GM18499 (cell line): ENCODE data around the gene FUT8.
A peak's percentile ranks its signal among the peaks of the same experiment; 100 is the strongest.
"Not testable (repeated sequence)": the region's sequence is repeated elsewhere in the genome, so short reads cannot be mapped to it uniquely, and the experiment has no call there.

Experiments used
- ATAC-seq: cut with Tn5 transposase; IDR thresholded peaks from one replicate; pipeline ENCODE4 v1.9.1; 2021; ENCODE audit warnings: moderate number of reproducible peaks; ENCODE audit not compliant: insufficient read depth, unreplicated experiment

The FUT8 gene

DNA sequence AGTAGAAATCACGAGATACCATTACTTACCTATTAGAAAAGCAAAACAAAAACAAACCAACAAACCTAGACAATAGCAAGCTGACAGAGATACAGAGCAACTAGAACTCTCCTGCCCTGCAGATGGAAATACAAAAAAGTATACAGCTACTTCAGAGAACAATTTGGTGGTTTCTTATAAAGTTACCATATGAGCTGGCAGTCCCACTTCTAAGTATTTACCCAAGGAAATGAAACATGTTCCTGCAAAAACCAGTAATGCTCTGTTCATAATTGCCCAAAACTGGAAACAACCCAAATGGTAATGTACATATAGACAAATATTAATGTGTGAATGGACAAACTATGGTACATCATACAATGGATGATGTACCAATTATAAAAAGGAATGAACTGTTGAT is 31.7 kb downstream of the FUT8 start:
- ATAC-seq: no peak

DNA sequence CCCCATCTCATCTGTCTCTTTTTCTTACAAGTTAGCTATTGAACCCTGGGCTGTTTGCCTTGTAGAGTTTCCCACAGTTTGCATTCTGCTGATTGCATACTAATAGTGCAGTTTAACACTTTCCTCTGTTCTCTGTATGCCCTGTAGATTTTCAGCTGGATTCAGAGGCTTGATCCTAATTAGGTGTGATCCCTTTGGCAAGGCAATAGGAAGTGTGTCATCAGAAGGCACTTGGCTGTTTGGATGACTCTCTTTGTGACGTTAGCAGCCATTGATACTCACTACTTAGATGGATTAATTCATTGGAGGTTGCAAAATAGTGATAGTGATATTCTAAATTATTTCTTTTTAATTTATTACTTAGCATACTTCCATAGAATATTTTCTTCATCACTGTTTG is 33.6 kb downstream of the FUT8 start:
- no peak for ATAC-seq

DNA sequence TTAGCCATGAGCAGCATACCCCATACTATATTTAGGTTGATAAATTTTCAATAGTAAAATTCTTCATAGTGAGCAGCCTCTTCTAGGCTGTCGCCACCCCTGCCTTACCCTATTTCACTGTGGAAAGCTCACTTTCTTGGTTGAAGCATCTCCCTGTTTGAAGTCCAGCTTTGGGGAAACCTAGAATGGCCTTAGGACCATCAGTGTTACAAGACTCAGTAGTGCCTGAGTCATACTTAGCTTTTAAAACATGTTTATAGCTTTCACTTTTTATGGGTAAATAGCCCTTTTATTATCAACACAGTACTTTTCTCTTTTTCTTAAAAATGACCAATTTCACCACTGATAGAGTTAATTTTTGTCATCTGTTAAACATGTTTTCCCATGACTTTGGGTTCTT is 37.1 kb downstream of the FUT8 start:
- no peak for ATAC-seq

DNA sequence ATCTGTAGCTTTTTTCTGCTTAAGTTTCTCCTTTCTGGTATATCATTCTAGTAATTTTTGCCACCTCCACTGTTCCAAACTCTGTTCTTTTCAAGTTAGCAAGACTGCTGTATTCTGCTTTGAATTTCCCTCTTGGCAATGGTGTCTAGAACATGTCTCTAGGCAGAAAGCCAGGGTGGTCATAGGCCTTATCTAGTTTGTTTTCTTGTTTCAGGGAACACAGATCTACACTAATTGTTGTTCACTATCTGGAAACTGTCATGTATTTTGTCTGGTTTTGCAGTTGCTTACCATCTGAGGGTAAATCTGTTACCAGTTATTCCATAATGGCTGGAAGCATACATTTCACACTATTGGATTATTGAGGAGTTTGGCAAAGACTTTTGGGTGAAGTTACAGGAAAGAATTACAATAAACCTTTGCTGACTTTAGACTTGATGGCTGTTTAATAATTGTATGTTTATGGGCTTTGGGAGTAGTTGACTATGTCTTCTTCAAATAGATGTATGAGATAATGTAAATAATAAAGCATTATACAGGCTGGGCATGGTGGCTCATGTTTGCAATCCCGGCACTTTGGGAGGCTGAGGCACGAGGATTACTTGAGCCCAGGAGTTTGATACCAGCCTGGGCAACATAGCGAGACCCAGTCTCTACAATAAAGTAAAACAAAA is 41.4 kb downstream of the FUT8 start:
- ATAC-seq: no peak

DNA sequence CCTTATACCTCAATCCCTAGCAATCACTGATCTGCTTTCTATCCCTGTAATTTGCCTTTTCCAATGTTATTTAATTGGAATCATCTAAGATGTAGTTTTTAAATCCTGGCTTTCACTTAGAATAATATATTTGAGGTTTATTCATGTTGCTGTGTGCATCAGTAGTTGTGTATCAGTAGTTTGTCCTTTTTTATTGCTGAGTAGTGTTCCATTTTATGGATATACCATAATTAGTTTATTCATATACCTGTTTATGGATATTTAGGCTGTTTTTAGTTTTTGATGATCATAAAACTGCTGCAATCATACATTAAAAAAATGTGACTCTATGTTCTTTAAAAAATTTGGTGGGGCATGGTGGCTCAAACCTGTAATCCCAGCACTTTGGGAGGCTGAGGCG is 43.7 kb downstream of the FUT8 start:
- ATAC-seq: no peak

DNA sequence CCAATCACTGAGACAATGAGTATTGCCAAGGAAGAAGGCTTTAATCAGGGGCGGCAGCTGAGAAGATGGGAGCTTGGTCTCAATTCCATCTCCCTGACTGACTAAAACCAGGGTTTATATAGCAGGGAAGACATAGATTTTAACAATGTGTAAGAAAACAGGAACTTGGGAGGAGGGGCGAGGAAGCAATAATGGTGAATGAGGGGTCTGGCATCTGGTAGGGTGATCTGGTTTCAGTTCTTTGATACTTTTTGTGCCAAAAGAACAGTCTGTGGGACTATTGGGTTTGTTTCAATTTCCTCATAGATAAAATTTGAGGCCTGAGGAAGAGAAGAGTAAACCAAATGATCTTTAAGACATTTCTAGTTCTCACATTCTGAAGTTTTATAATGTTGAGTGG is 49.2 kb downstream of the FUT8 start:
- ATAC-seq: no peak

DNA sequence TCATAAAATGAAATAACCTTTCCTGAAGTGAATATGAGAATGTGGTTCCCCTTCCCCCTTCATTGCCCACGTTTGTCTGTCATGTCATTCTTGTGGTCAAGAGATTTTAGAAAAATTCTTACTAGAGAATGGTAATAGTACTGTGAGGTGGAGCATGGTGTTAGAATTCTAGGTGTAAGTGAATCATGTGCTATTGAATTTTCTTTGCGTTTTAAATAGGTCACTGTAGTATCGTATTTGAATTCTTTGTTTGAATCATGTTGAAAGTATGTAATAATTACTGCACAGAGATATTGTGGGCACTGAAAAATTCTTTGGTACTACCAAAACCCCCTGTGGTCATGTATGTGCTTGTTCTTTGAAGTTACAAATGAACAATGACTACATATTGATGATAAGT is 49.9 kb downstream of the FUT8 start:
- ATAC-seq: peak; percentile 72

DNA sequence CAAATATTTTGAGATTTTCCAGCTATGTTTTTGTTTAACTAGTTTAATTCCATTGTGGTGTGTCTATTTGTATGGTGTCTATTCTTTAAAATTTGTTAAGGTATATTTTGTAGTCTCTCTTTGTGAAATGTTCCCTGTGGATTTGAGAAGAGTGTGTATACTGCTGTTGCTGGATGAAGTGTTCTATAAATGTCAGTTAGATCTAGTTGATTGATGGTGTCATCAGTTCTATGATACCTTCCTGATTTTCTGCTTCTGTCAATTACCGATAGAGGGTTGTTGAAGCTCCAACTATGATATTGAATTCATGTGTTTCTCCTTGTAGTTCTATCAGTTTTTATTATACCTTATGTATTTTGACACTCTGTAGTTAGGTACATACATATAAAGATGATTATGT is 53.1 kb downstream of the FUT8 start:
- no peak for ATAC-seq

DNA sequence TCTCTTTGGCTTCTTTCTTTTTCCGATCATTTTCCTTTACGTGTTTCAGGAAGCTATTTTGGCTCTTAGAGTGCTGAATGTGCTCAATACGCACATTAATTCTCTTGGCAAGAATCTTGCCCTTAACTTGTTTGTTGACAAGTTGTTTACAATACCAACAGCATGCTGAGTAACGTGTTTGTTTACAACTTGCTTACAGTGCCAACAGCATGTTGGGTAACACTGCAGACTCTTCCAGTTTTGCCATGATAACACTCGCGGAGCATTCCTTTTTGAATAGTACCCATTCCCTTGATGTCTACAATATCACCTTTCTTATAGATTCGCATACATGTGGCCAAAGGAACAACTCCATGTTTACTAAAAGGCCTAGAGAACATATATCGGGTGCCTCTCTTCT is 55.4 kb downstream of the FUT8 start:
- ATAC-seq: not testable (repeated sequence)

DNA sequence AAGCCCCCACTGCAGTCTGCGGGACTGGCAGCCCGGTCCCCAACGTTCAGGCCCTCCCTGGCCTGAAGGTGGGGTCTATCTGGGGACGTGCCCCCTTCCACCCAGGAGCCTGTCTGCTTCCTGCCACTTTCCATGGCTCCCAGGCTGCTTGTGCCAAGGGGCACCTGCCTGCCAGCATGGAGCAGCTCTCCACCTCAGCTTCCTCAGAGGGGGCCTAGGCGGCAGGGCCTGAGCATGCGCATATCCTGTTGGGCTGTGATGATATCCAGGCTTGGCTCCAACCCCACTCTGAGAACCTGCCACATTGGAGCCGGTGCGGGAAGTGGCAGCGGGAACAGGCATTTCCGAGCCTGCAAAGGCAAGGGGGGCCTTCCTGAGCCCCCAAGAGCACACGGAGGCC is 57.4 kb downstream of the FUT8 start:
- ATAC-seq: no peak

DNA sequence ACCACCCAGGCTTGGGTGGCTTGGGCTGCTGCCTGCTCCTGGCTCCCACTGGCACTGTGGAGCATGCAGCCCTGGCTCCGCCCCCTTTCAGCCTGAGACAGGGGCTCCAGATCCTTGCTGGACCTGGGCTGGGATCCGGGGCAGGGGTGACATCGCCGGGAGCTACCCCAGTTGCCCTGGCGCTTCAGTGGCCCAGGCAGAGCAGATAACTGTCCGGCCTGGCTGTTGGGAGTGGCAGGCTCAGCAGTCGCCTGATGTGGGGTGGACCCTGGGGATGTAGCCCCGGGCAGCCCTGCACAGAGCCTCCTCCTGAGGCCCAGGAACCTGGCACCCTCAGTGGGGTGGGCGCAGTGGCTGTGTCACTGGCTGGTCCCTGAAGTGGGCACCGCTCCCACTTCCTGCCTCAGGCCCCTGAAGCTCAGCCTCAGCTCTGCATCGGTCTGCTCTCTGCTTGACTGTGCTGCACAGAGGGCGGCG is 57.9 kb downstream of the FUT8 start:
- no peak for ATAC-seq

DNA sequence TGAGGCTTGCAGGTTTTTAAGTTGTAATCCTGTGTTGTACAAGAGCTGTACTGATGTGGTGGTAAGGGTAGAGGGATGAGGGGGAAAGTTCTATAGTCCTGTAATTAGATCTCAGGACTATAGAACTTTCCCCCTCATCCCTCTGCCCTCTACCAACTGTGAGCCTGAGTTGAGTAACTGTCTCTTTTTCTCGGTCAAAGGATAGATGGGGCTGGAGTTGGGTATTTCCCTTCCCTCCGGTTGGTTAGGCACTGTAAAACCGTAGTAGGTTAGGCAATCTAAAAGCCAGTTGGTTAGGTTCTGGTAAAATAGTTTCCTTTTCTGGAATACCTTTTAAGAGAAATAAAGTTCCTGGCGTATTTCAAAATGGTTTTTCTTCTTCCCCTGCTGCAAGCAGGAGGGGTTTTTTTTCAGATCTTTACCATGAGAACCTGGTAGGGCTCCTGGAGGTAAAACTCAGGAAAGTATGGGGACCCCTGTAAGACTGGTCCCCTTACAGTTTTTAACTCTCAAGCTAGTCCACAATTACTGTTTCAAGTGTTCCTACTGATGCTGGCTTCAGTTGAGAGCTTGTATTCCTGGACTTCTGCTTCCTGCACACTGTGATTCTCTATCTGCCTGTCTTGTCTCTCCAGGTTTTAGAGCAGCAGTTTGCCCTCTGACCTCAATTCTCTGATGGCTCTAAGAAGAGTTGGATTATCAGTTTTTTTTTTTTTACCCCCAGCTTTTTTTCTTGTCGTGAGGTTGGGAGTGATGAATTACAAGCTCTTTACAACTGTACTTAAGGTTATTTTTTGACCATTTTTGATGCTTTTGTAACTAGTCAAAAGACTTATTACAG is 58.7 kb downstream of the FUT8 start:
- ATAC-seq: no peak

DNA sequence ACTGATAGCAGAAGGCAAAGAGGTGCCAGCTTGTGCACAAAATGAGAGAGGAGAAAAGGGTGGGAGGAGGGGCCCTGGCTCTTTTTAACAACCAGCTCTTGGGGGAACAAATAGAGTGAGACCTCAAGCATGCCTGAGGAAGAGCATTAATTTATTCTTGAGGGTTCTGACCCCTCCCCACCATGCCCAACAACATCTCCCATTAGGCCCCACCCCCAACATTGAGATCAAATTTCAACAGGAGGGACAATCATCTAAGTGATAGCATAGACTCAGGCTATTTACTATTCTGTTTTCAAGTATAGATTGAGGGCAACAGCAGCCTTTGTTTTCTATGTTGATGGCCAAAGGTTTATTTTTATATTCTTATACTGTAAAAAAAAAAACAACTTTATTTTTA is 59.7 kb downstream of the FUT8 start:
- no peak for ATAC-seq

DNA sequence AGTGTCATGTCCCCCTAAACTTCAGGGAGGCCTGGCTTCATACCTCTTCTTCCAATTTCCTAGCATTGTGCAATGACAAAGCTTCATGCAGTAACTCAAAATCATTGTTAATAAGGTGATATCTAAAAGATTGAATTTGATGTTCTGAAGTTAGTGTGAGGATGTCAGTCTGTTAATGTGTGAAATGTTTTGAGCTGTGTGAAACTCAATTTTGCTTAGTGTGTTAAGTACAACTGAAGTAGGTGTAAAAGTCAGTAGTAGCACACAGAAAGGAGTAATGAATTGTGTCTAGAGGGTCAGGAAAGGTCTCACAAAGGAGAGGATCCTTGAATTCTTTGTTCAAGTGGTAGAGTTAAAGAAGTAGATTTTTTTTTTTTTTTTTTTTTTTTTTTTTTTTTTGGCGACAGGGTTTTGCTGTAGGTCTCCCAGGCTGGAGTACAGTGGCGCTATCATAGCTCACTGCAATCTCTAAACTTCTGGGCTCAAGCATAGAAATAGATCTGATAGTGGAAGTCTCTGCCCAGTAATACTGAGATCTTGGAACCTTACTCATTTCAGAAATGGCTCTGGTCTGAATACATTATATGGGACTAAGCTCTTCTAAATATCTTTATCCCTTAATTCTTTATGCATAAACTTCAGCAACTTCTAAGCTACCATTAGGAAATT is 63.9 kb downstream of the FUT8 start:
- peak; percentile 70 for ATAC-seq

DNA sequence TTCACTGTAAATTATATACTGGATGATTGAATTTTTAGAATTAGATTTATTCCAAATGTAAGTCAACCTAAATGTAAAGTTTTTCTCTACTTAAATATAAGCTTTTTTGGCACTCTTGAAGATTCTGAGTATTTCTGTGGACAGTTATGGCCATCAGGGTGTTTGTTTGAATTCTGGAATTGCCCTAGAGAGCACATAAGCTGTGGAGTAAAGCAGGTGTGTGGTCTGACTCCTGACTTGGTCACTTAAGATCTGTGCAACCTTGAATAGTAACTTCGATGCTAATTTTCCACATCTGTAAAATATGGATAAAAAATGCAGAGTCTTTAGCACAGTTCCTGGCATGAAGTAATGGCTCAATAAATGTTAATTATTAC is 64.4 kb downstream of the FUT8 start:
- peak; percentile 31 for ATAC-seq

DNA sequence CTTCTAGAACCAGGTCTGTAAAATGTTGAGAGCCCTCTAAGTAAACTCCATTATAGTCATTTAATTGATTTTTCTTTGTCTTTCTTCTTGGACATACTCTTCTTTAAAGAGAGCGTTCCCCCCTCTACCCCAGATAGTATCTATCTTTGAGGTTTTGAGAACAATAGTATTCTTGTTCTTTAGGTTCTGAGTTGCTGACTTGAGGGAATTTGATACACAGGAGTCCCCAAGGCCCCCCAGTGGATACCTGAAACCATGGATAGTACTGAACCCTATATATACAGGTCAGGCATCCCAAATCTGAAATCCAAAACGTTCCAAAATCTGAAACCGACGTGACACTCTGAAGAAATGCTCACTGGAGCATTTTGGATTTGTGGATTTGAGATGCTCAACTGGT is 65.5 kb downstream of the FUT8 start:
- no peak for ATAC-seq

DNA sequence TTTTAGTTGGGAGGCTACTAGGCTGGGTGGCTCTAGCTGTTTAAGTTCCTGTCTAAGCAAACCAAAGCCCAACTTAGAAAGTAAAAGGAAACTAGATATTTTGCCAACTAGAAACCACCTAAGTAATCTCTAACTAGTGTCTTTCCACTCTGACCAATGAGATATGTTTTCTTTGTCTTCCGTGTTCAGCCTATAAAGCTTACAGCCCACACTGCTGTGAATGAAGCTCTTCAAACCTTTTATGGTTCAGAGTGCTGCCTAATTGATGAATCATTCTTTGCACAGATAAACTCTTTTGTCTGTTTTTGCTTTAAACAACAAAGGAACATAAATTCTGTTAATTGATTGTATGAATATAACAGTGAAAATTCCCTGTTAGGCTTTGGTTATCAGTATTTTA is 66.1 kb downstream of the FUT8 start:
- ATAC-seq: no peak

DNA sequence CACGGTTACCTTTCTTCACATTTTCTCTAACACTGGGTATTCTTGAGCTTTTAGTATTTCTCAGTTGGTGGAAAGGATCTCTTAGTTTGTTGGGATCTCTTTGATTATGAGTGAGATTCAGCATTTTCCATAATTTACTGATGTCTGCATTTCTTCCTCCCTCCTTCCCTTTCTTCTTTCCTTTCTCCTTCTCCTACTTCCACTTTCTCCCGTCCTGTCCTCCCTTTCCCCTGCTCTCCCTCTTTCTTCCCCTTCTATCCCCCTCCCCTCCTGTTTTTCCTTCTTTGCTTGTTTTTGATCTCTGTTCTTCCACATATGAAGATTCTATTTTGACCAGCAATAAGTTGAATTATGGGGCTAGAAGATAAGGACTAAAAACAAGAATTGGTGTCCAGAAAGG is 66.9 kb downstream of the FUT8 start:
- ATAC-seq: no peak

DNA sequence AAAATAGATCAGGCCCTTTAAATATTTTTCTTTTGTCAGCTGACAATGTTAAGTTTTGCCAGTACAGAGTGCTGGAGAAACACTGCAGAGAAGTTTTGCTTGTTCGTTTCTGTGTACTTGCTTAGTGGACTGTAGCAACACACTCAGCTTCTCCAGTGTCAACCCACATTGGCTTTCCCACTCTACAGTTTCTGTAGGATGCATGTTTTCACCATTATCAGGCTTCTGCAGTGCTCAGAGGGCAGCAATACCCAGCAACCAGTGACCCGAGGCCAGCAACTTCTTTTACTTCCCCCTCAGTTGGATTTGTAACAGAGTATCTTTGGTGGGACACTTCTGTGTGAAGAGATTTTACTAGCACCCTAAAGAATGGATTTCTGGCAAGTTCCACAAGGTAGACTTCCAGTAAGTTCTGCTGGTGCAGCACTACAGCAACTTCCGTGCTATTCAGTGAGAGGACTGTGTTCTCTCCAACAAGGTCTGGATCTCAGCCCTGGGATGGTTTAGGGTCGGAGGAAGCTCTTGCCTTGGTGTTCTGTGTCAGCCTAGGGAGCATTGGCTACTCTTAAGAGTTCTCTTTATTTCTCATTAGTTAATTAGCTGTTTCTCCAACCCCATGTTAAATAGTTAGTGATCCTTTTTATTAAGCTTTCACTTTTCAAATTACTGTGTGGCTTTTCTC is 70.4 kb downstream of the FUT8 start:
- ATAC-seq: no peak

DNA sequence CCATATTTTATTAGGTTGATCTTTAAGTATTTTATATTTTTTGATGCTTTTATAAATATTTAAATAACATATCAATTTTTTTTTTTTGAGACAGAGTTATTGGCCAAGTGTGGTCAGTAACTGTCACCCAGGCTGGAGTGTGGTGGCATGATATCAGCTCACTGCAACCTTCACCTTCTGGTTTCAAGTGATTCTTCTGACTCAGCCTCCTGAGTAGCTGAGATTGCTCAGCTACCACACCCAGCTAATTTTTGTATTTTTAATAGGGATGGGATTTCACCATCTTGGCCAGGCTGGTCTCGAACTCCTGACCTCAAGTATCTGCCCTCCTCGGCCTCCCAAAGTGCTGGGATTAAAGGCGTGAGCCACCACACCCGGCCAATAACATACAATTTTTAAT is 71.1 kb downstream of the FUT8 start:
- no peak for ATAC-seq

DNA sequence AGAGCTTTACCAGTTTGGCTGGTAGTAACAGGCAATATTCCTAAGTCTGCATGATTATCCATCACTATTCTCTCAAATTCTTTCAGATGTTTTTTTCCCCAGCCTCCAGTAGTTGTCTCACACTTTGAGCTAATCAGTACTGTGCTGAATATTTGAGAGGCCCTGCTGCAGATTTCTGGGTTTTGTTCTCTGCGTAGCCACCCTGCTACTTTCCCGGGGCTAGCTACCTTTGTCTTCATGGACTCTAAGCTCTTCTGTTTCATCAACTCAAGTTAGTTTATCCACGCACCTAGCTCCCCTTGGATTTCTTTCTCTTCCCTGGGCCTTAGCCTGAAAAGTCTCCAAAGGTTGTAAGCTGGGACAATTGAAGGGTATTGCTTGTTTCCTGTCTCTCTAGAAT is 73.0 kb downstream of the FUT8 start:
- ATAC-seq: no peak
